Subcutaneous adipose tissue (tissue), 4 donors: ENCODE results near the gene PCNX1. TPM values are rescaled to one million over a fixed set of nuclear protein-coding genes. Genes with fewer than 3 reads are reported as not detected.

Experiments
- total RNA-seq, 4 donors: library from RNA; depleted of rRNA; stranded (reverse); fragments of >200 nt; gene quantifications; one replicate each; pipeline ENCODE4 v1.1.0, GENCODE V29; 2016
- TF ChIP-seq, protein P1 (sequence below): fragments of 450-650 bp; IDR thresholded peaks from one replicate; pipeline ENCODE4 v1.5.1; 2016; ENCODE audit warnings: low read depth, mild to moderate bottlenecking, control low read depth, antibody characterized with exemption, moderate library complexity

PCNX1 gene
- total RNA-seq, 4 donors from 2014 or later = 72.2 to 109 (median 80.2) TPM

DNA sequence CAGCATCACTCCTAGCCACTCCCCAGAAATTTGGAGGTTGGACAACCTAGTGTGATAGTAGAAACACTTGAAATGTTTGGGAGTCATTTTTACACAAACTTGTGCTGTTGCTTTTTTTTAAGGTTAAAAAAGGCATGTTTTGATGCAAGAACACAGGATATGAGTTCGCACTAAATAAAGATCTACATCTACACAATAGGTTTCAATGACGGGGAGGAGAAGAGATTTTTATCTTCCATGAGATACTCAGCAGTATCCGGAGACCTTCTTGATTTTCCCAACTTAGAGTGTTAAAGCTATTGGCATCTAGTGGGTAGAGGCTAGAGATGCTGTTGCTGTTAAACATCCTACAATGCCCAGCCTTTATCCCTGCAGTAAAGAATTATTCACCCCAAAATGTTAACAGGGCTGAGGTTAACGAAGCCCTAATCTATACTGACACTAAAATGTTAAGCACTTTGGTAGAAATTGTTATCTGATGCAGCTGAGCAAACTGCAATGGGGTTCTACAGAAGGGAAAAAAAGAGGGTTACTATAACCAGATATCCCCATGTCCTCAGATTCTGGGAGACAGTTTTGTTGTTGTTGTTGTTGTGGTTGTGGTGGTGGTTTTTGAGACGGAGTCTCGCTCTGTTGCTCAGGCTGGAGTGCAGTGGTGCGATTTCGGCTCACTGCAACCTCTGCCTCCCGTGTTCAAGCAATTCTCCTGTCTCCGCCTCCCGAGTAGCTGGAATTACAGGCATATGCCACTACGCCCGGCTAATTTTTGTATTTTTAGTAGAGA, 14.0 kb upstream of the PCNX1 start:
- TF ChIP-seq, protein P1, sequence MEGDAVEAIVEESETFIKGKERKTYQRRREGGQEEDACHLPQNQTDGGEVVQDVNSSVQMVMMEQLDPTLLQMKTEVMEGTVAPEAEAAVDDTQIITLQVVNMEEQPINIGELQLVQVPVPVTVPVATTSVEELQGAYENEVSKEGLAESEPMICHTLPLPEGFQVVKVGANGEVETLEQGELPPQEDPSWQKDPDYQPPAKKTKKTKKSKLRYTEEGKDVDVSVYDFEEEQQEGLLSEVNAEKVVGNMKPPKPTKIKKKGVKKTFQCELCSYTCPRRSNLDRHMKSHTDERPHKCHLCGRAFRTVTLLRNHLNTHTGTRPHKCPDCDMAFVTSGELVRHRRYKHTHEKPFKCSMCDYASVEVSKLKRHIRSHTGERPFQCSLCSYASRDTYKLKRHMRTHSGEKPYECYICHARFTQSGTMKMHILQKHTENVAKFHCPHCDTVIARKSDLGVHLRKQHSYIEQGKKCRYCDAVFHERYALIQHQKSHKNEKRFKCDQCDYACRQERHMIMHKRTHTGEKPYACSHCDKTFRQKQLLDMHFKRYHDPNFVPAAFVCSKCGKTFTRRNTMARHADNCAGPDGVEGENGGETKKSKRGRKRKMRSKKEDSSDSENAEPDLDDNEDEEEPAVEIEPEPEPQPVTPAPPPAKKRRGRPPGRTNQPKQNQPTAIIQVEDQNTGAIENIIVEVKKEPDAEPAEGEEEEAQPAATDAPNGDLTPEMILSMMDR = no peak

DNA sequence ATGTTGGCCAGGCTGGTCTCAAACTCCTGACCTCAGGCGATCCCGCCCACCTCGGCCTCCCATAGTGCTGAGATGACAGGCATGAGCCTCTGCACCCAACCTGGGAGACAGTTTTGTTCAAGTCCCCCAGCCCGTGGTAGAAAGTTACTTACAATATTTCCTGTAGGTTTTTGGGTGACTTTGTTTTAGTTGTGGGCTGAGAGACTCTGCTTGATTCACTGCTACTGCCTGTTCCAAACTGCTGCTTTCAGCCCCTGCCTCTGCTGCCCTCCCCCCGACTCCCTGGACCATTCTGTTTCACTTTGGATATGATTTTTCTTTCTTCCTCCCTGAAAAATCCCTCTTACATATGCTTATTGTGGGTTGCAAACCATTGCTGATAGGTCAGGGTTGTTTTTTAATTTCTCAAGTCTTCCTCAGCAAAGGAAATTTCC, 13.4 kb upstream of the PCNX1 start:
- TF ChIP-seq, protein P1 = no peak

DNA sequence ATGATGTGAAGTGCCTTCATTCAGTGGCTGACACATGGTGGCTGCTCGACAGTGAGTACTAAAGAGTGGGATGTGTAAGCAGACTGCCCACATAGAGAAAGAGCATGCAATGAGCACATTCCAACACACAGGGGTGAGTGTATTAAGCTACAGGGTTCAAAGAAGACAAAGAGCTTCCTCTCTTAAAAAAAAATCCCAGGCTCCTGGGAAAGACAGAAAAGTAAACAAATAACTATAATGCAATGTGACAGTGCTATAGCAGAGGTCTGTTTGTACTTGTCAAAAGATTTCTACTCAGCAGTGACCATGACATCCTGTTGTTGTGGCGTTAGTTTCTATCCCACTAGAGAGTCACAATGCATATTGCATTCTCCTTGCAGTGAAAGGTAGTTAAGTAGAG, 12.4 kb upstream of the PCNX1 start:
- TF ChIP-seq, protein P1 = no peak

DNA sequence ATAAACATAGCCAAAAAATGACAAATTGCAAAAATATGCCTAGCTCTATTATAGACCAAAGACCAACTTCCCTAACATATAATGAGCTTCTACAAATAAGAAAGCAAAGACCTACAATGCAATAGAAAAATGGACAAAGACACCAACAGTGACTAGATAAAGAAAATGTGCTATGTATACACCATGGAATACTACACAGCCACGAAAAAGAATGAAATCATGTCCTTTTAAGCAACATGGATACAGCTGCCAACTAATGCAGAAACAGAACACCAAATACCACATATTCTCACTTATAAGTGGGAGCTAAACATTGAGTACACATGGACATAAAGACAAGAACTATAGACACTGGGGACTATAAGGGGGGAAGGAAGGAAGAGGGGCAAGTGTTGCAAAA, 10.9 kb upstream of the PCNX1 start:
- TF ChIP-seq, protein P1 = no peak

DNA sequence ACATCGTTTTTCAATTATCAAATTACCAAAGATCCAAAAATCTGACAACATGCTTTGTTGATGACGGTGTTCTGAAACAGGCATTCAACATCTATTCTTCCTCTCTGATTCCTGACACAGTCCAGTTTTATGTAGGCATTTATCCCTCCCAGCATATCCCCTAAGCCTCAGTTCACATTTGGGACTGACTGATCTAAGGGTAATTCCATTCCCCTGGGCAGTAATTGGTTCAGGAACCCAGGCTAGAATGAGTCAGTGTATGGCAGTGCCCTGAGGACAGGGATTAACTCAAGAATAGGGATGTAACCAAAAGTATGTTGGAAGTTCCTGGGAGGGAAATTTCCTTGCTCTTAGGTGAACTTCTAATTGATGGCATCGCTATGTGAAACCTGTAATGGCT, 10.3 kb upstream of the PCNX1 start:
- TF ChIP-seq, protein P1 = no peak

DNA sequence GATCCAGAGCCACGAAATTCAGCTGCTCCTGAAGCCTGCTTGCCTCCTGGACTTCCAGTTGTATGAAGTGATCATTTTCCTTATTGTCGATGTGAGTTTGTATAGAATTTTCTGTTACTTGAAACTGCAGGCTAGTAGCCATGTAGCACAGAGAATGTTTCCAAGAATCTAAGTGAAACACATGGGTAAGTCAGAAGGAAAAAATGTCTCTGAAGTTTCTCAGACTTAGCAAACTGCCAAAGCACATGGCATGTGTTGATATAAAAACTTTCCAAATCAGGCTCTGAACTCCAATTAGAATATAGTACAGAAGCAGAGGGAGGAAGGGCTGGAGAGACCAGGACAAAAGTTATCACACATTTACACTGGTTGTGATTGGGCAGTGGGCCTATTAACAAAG, 9.8 kb upstream of the PCNX1 start:
- TF ChIP-seq, protein P1 = no peak

DNA sequence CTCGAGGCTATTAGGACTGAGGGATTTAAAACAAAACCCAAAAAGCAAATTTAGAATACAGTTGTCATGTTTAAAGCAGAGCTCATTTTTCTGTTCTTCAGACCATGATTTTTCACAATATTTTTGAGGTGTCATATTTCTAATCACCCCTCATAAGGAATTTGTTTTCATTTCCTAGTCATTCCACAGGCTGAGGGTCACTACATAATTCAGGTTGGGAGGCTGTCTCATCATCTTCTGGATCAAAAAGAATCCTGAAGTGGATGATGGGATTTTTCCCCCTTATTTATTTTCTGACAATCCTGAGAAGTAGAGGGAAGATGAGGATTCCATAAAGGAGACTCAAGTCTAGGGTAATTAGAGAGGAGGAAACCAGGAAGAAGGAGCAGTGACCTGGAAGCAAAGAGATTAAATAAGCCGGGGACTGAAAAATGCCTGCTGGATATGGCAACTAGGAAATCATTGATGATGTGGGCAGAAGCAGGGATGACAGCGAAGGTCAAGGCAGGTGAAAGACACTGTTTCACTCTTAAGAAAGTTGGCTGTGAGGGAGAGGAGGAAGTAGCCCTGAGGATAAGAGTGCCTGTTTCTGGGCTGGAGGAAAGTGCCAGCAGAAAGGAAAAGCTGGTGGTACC, 9.0 kb upstream of the PCNX1 start:
- TF ChIP-seq, protein P1 = no peak
